Activated naive CD8-positive, alpha-beta T cell treated with anti-CD3 and anti-CD28 coated beads, Interleukin-2, amount 50 U/mL, for 24 hours (primary cell): Measurements from ENCODE around the gene CLMN.

Experiments used
- ATAC-seq: fragments of 150-1000 bp; cut with Tn5 transposase; one replicate; pipeline ENCODE4 v1.10.0; 2021
- DNase-seq: peaks from one replicate; pipeline ENCODE4 v3.0.0; 2021
- H3K27ac Mint-ChIP-seq: one replicate; pipeline ENCODE4 v1.8.0; 2021; ENCODE audit warnings: mild to moderate bottlenecking, mixed read lengths
- H3K27me3 Mint-ChIP-seq: one replicate; pipeline ENCODE4 v1.8.0; 2021; ENCODE audit warnings: mixed read lengths
- H3K36me3 Mint-ChIP-seq: one replicate; pipeline ENCODE4 v1.8.0; 2021; ENCODE audit warnings: low read depth, mixed read lengths
- H3K4me1 Mint-ChIP-seq: one replicate; pipeline ENCODE4 v1.8.0; 2021; ENCODE audit warnings: mixed read lengths
- H3K4me3 Mint-ChIP-seq: one replicate; pipeline ENCODE4 v1.8.0; 2021; ENCODE audit warnings: mild to moderate bottlenecking, moderate library complexity, mixed read lengths
- H3K9me3 Mint-ChIP-seq: one replicate; pipeline ENCODE4 v1.8.0; 2021; ENCODE audit warnings: mixed read lengths

Gene CLMN

GRCh38 chr14:95320955-95321600, 1.4 kb upstream of the CLMN start:
- DNase-seq (no peak), ATAC-seq (no peak)
- H3K4me3 Mint-ChIP-seq = no peak overlapping the region
- peaks cover 9% of the 10 kb centered on the region for H3K4me1 Mint-ChIP-seq
- no peaks in the 10 kb centered on the region for H3K9me3 Mint-ChIP-seq
- H3K27ac Mint-ChIP-seq = no peak overlapping the region
- no peaks in the 10 kb centered on the region for H3K36me3 Mint-ChIP-seq
- peaks cover 37% of the 10 kb centered on the region for H3K27me3 Mint-ChIP-seq

- ATAC-seq (no peak), DNase-seq (no peak)
- H3K36me3 Mint-ChIP-seq = no peaks in the 10 kb centered on the region
- H3K9me3 Mint-ChIP-seq = no peaks in the 10 kb centered on the region
- no peak overlapping the region for H3K27ac Mint-ChIP-seq
- peaks cover 9% of the 10 kb centered on the region for H3K4me1 Mint-ChIP-seq
- peaks cover 37% of the 10 kb centered on the region for H3K27me3 Mint-ChIP-seq
- peak overlapping the region; percentile 55 for H3K4me3 Mint-ChIP-seq
These were observed 579 bp upstream of the CLMN start for GRCh38 chr14:95320078-95320895.

DNA sequence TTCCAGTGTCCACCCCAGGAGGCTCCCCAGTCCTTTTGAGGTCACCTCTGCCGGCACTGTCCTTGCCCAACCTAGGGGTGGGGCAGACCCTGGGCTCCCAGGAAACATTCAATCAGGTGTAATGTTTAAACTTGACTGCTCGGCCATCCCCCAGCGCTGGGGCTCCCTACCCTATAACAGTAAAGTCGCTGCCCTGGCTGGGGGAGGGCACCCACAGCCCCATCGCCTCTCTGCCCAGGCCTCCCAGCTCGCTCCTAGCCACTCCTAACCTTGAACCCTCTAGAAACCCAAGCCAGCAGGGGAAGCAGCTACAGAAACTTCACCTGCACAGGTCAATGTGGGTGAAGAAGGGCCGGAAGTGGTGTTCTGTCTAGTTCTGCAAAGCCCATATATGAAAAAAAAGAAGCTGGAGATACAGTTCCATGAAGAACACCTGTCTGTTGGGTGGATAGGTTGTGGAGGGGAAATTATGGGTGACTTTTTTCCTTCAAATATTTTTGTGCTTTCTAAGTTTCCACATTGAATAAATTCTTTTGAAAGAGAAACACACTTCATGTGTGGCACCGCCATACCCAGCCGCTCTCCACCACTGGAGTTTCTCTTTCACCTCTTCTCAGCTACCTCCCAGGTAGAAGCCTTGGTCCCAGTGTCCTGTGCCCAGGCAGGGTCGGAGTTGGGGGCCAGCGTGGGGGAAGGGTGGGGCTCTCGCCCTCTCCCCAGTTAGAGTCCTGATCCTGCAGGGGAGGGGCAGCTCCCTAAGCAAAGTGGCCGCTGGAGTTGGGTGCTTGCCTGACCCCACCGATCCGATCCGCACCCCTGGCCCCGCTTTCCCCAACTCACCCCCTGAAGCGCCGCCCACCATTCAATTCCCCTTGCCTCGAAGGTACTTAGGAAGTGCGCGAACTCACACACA, 1.1 kb downstream of the CLMN start:
- no peak for ATAC-seq
- Mint-ChIP-seq H3K9me3 (no peaks in the 10 kb centered on the region), H3K27me3 (peaks cover 40% of the 10 kb centered on the region), H3K36me3 (no peaks in the 10 kb centered on the region), H3K4me1 (peaks cover 19% of the 10 kb centered on the region), H3K4me3 (peak overlapping the region; percentile 40), H3K27ac (no peak overlapping the region)
- DNase-seq = no peak

GRCh38 chr14:95317817-95318343, 1.8 kb downstream of the CLMN start:
- Mint-ChIP-seq H3K4me1 (peaks cover 19% of the 10 kb centered on the region), H3K4me3 (no peak overlapping the region), H3K9me3 (no peaks in the 10 kb centered on the region), H3K27ac (no peak overlapping the region), H3K27me3 (peaks cover 45% of the 10 kb centered on the region), H3K36me3 (no peaks in the 10 kb centered on the region)
- DNase-seq (no peak), ATAC-seq (no peak)

DNA sequence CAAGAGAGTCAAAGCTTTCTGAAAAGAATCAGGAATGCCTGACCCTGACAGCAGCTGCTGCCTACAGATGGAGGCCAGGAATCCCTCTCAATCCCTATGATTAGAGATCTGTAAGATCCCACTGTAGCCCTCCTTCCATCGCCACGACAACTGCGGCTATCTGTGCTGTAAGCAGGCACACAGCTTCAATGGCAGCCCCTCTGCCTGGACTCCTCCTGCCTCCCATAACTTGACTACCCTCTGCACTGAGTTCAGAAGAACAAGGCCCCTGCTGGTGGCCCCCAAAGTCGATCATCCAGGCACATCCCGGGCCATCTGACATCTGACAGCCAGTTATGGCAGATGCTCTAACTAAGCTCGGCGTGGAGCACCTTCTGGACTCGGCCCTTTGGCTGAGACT, 2.9 kb downstream of the CLMN start:
- no peaks in the 10 kb centered on the region for H3K36me3 Mint-ChIP-seq
- DNase-seq = no peak
- no peak overlapping the region for H3K4me3 Mint-ChIP-seq
- peaks cover 19% of the 10 kb centered on the region for H3K4me1 Mint-ChIP-seq
- H3K9me3 Mint-ChIP-seq = no peaks in the 10 kb centered on the region
- peaks cover 43% of the 10 kb centered on the region for H3K27me3 Mint-ChIP-seq
- no peak overlapping the region for H3K27ac Mint-ChIP-seq
- no peak for ATAC-seq

- ATAC-seq = no peak
- H3K36me3 Mint-ChIP-seq = no peaks in the 10 kb centered on the region
- no peaks in the 10 kb centered on the region for H3K9me3 Mint-ChIP-seq
- H3K4me1 Mint-ChIP-seq = peaks cover 19% of the 10 kb centered on the region
- no peak overlapping the region for H3K4me3 Mint-ChIP-seq
- no peak for DNase-seq
- H3K27ac Mint-ChIP-seq = no peak overlapping the region
- peaks cover 35% of the 10 kb centered on the region for H3K27me3 Mint-ChIP-seq
These were observed 4.1 kb downstream of the CLMN start for GRCh38 chr14:95315579-95315978.

DNA sequence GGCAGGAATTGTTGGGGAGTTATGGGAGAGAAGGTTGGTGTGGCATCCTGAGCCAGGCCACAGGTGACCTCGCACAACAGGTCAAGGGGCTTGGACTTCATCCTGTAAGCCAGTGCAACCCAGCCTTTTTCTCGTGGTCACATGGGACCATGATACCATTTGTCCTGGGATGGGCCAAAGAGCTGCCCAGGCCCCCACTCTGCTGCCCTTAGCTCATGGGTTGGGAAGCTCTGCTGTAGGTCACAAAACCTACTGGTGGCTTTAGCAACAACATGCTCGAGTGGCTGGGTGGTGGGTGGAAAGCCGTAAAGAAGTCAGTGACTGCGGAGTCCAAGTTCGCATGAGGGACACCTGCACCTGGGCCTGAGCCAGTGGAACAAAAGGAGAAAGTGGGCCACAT, 4.6 kb downstream of the CLMN start:
- DNase-seq (no peak), ATAC-seq (no peak)
- Mint-ChIP-seq H3K4me1 (peaks cover 19% of the 10 kb centered on the region), H3K36me3 (no peaks in the 10 kb centered on the region), H3K27me3 (peaks cover 33% of the 10 kb centered on the region), H3K9me3 (no peaks in the 10 kb centered on the region), H3K4me3 (no peak overlapping the region), H3K27ac (no peak overlapping the region)

DNA sequence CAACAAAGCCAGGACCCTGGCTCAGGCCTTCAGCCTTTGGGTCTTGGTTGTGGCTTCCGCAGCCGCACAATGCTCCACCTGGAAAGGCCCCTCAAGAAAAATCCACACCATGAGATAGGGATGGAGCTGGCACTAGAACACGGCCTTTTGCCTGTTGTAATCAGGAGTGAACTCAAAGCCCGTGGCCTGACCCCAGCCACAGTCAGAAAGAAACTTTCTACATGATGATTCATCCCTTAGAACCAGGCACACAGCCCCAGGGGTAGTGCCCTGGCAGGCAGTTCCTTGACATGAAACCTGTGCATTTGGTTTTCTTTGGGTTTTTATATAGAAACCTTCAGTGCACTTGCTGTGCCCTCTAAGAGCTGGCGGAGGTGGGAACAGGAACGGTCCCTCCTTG, 5.1 kb downstream of the CLMN start:
- H3K27me3 Mint-ChIP-seq = peaks cover 33% of the 10 kb centered on the region
- DNase-seq (peak; percentile 42), ATAC-seq (peak; percentile 95)
- peaks cover 19% of the 10 kb centered on the region for H3K4me1 Mint-ChIP-seq
- no peaks in the 10 kb centered on the region for H3K9me3 Mint-ChIP-seq
- H3K27ac Mint-ChIP-seq = no peak overlapping the region
- H3K36me3 Mint-ChIP-seq = no peaks in the 10 kb centered on the region
- H3K4me3 Mint-ChIP-seq = no peak overlapping the region

DNA sequence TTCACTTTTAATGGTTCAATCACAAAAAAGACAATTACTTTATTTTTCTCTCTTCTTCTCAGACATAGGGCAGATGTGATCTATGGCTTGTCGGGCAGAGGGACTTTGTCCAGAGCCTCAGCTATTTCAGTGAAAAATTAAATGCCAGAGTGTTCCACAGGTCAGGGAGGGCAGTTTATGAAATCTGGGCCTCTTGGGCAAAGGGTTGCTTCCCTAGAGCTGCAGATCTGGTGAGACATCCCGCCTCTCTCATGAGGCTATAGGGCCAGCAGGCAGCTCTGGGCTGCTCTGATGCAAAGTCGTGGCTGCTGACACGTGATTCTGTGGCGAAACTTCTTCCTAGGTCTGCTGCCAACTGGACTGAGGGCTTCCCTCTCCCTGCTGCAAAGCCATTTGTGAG, 6.0 kb downstream of the CLMN start:
- ATAC-seq = no peak
- H3K27me3 Mint-ChIP-seq = peaks cover 29% of the 10 kb centered on the region
- H3K4me1 Mint-ChIP-seq = peaks cover 15% of the 10 kb centered on the region
- DNase-seq = no peak
- no peak overlapping the region for H3K27ac Mint-ChIP-seq
- H3K36me3 Mint-ChIP-seq = no peaks in the 10 kb centered on the region
- no peak overlapping the region for H3K4me3 Mint-ChIP-seq
- H3K9me3 Mint-ChIP-seq = no peaks in the 10 kb centered on the region

DNA sequence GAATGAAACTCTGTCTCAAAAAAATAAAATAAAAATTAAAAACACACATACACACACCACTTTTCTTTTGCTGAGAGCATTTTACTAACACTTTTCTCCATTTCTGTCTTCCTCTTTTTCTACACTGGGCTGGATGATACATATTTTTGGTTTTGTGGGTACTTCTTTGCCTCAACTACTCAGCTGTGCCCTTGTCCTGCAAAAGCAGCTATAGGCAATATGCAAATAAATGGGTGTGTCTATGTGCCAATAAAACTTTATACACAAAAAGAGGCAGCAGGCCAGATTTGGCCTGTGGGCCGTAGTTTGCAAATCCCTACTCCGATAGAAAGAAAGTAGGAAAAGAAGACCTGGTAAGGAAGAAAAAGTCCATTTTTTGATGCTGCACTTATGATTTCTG, 6.5 kb downstream of the CLMN start:
- no peaks in the 10 kb centered on the region for H3K9me3 Mint-ChIP-seq
- no peak for ATAC-seq
- H3K27me3 Mint-ChIP-seq = peaks cover 26% of the 10 kb centered on the region
- no peaks in the 10 kb centered on the region for H3K36me3 Mint-ChIP-seq
- H3K27ac Mint-ChIP-seq = no peak overlapping the region
- peaks cover 12% of the 10 kb centered on the region for H3K4me1 Mint-ChIP-seq
- DNase-seq = no peak
- no peak overlapping the region for H3K4me3 Mint-ChIP-seq

GRCh38 chr14:95312311-95312710, 7.4 kb downstream of the CLMN start:
- ATAC-seq (no peak), DNase-seq (no peak)
- no peak overlapping the region for H3K4me3 Mint-ChIP-seq
- H3K9me3 Mint-ChIP-seq = no peaks in the 10 kb centered on the region
- H3K27me3 Mint-ChIP-seq = peaks cover 20% of the 10 kb centered on the region
- peaks cover 10% of the 10 kb centered on the region for H3K4me1 Mint-ChIP-seq
- no peaks in the 10 kb centered on the region for H3K36me3 Mint-ChIP-seq
- no peak overlapping the region for H3K27ac Mint-ChIP-seq

GRCh38 chr14:95311752-95312151, 8.0 kb downstream of the CLMN start:
- ATAC-seq = no peak
- Mint-ChIP-seq H3K27ac (no peak overlapping the region), H3K27me3 (peaks cover 15% of the 10 kb centered on the region), H3K36me3 (no peaks in the 10 kb centered on the region), H3K4me1 (peaks cover 10% of the 10 kb centered on the region), H3K4me3 (no peak overlapping the region), H3K9me3 (no peaks in the 10 kb centered on the region)
- DNase-seq = no peak

DNA sequence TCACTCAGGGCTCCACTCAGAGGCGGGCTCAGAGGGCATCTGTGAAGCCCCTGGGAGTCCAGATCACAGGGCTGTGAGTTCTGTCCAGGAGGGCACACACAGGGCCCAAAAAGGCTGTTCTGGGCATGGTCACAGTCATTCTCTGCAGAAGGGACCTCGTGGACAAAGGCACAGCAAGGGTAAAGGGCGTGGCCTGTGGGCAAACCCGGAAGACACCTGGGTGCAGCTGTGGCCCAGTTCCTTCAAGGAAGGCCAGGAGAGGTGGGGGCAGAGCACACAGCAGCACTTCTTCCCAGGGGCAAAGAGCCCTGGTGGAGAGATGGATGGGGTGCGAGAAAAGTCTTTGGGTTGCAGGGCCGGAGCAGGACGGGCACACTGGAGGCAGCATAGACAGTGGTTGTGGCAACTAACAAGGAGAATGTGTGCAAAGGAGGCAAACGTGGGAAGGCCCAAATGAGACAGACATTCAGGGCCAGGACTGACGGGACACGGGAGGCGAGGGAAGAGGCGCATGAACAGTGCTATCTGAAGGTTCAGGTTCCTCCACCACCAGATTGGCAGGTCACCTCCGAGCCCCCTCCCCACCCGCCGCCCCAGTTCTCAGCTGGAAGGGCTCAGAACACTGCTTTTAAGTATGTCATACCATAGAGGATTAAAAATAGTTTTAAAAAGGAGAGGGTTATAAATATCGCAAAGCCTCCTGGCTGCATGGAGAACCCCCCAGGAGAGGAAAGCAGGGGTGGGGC, 8.9 kb downstream of the CLMN start:
- no peak overlapping the region for H3K27ac Mint-ChIP-seq
- H3K4me1 Mint-ChIP-seq = peaks cover 10% of the 10 kb centered on the region
- H3K4me3 Mint-ChIP-seq = no peak overlapping the region
- no peaks in the 10 kb centered on the region for H3K36me3 Mint-ChIP-seq
- H3K9me3 Mint-ChIP-seq = no peaks in the 10 kb centered on the region
- ATAC-seq (no peak), DNase-seq (no peak)
- H3K27me3 Mint-ChIP-seq = peaks cover 11% of the 10 kb centered on the region
